PC-3 (cell line): ENCODE results near the gene NAGK. TPM values are rescaled to one million over a fixed set of nuclear protein-coding genes. Genes with fewer than 3 reads are reported as not detected.
A peak's percentile ranks its signal among the peaks of the same experiment; 100 is the strongest.

Source experiments
- ATAC-seq: fragments of 200-7000 bp; cut with Tn5 transposase; 2 replicates; pipeline ENCODE4 v1.9.1; 2020; ENCODE audit warnings: mild to moderate bottlenecking, moderate library complexity
- BruUV-seq: library from RNA; stranded (reverse); fragments of 400-500 nt; replicated peaks from 2 replicates; lab custom pipeline; 2021; lab: Mats Ljungman, UMichigan
- CTCF ChIA-PET: fragments of 300-600 bp; sonication (Branson Sonifier 250); formaldehyde crosslinking; loops from one replicate; lab custom pipeline; 2022; ENCODE audit warnings: antibody characterized with exemption; lab: Charles Lee
- POLR2A ChIA-PET: fragments of 300-600 bp; sonication (Branson Sonifier 250); formaldehyde crosslinking; loops from one replicate; lab custom pipeline; 2022; ENCODE audit warnings: antibody characterized with exemption; ENCODE audit not compliant: unreplicated experiment; lab: Charles Lee
- DNase-seq: peaks from one replicate; pipeline ENCODE4 v3.0.0-alpha.2; 2015
- H2AFZ ChIP-seq: fragments of 300-600 bp; sonication (generic); 2 replicates; pipeline ENCODE4 v1.6.0; 2016; ENCODE audit warnings: antibody characterized with exemption, low read length
- H3F3A ChIP-seq: fragments of 300-600 bp; sonication (generic); one replicate; pipeline ENCODE4 v1.6.0; 2017; ENCODE audit warnings: antibody characterized with exemption, low read length, control low read depth, mild to moderate bottlenecking; ENCODE audit not compliant: unreplicated experiment
- H3K27ac ChIP-seq: fragments of 300-600 bp; sonication (generic); 2 replicates; pipeline ENCODE4 v1.5.1; 2016; ENCODE audit warnings: mild to moderate bottlenecking, low read length
- H3K27me3 ChIP-seq: fragments of 300-600 bp; sonication (generic); 2 replicates; pipeline ENCODE4 v1.6.1; 2016; ENCODE audit warnings: low read length, mixed read lengths
- H3K36me3 ChIP-seq: fragments of 300-600 bp; sonication (generic); 2 replicates; pipeline ENCODE4 v1.6.1; 2016; ENCODE audit warnings: low read depth, mixed run types, low read length, mixed read lengths
- H3K4me1 ChIP-seq: fragments of 300-600 bp; sonication (generic); 2 replicates; pipeline ENCODE4 v1.5.1; 2016; ENCODE audit warnings: low read length; ENCODE audit not compliant: insufficient read depth
- H3K4me2 ChIP-seq: fragments of 300-600 bp; sonication (generic); 2 replicates; pipeline ENCODE4 v1.6.0; 2016; ENCODE audit warnings: low read length
- H3K4me3 ChIP-seq: fragments of 300-600 bp; sonication (generic); 2 replicates; pipeline ENCODE4 v1.5.1; 2016; ENCODE audit warnings: mild to moderate bottlenecking, low read length, mixed read lengths
- H3K79me2 ChIP-seq: fragments of 300-600 bp; sonication (generic); 2 replicates; pipeline ENCODE4 v1.6.1; 2017; ENCODE audit warnings: low read length, mixed read lengths
- H3K9ac ChIP-seq: fragments of 300-600 bp; sonication (generic); 2 replicates; pipeline ENCODE4 v1.6.0; 2016; ENCODE audit warnings: mild to moderate bottlenecking, low read length
- H3K9me2 ChIP-seq: fragments of 300-600 bp; sonication (generic); replicated peaks from 2 replicates; pipeline ENCODE4 v1.6.1; 2016; ENCODE audit warnings: mixed run types, low read length, mixed read lengths
- H3K9me3 ChIP-seq: fragments of 300-600 bp; sonication (generic); 2 replicates; pipeline ENCODE4 v1.6.1; 2016; ENCODE audit warnings: low read length, mixed read lengths
- H4K20me1 ChIP-seq: fragments of 300-600 bp; sonication (generic); 2 replicates; pipeline ENCODE4 v1.6.1; 2016; ENCODE audit warnings: low read length, mixed read lengths
- CTCF ChIP-seq: fragments of 300-600 bp; sonication (generic); conservative IDR thresholded peaks from 2 replicates; pipeline ENCODE4 v1.5.1; 2017; ENCODE audit warnings: antibody characterized with exemption, low read depth, mild to moderate bottlenecking, low read length
- EZH2 ChIP-seq: fragments of 300-600 bp; sonication (generic); IDR thresholded peaks from one replicate; pipeline ENCODE4 v1.6.1; 2017; ENCODE audit warnings: antibody characterized with exemption, mild to moderate bottlenecking, low read length; ENCODE audit not compliant: unreplicated experiment
- EZH2phosphoT487 ChIP-seq: fragments of 300-600 bp; sonication (generic); IDR thresholded peaks from 2 replicates; pipeline ENCODE4 v1.6.1; 2018; ENCODE audit warnings: mild to moderate bottlenecking, antibody characterized with exemption, low read length, borderline replicate concordance
- intact Hi-C: fragments of 100-400 bp; cut with micrococcal nuclease; formaldehyde crosslinking; loops from 2 replicates; pipeline ENCODE4 v1.9.0; 2023
- total RNA-seq: library from RNA; depleted of rRNA; stranded (reverse); fragments of >200 nt; gene quantifications from 2 replicates; pipeline ENCODE4 v1.2.3, GENCODE V29; 2014

Gene NAGK
- total RNA-seq, 1 experiment from 2014 or later = 70.5 TPM

- Histone ChIP-seq H3K4me3 (no peak overlapping the region), H4K20me1 (no peaks in the 10 kb centered on the region), H3F3A (no peaks in the 10 kb centered on the region), H3K9ac (no peak overlapping the region), H3K9me2 (no peaks in the 10 kb centered on the region), H3K4me2 (no peak overlapping the region), H3K27me3 (no peaks in the 10 kb centered on the region), H3K4me1 (no peaks in the 10 kb centered on the region), H3K36me3 (peaks cover 2% of the 10 kb centered on the region; the same call in 1 of the 2 replicates), H3K9me3 (no peaks in the 10 kb centered on the region), H3K79me2 (no peaks in the 10 kb centered on the region), H3K27ac (no peak overlapping the region), H2AFZ (no peak overlapping the region)
- ATAC-seq (no peak), DNase-seq (no peak)
- TSS peak; percentile 8 for BruUV-seq
- ChIA-PET CTCF (no interaction called here), POLR2A (no interaction called here)
- TF ChIP-seq EZH2phosphoT487 (no peak), CTCF (no peak), EZH2 (no peak)
- intact Hi-C loops = no loop called here
These were observed 39.6 kb downstream of the NAGK start for GRCh38 chr2:71108091-71108490.

- H4K20me1 ChIP-seq = no peaks in the 10 kb centered on the region
- no peaks in the 10 kb centered on the region for H3F3A ChIP-seq
- POLR2A ChIA-PET = no interaction called here
- ATAC-seq (no peak), DNase-seq (no peak)
- no peaks in the 10 kb centered on the region for H3K4me1 ChIP-seq
- H3K4me2 ChIP-seq = no peak overlapping the region
- no peak overlapping the region for H3K27ac ChIP-seq
- H2AFZ ChIP-seq = no peak overlapping the region
- intact Hi-C loops = no loop called here
- H3K79me2 ChIP-seq = no peaks in the 10 kb centered on the region
- no peaks in the 10 kb centered on the region for H3K9me2 ChIP-seq
- CTCF ChIA-PET = no interaction called here
- H3K27me3 ChIP-seq = no peaks in the 10 kb centered on the region
- no peak overlapping the region for H3K9ac ChIP-seq
- BruUV-seq = no TSS peak
- H3K9me3 ChIP-seq = no peaks in the 10 kb centered on the region
- no peak for TF ChIP-seq CTCF
- TF ChIP-seq EZH2phosphoT487 = no peak
- no peak for TF ChIP-seq EZH2
- H3K4me3 ChIP-seq = no peak overlapping the region
- peaks cover 2% of the 10 kb centered on the region; the same call in 1 of the 2 replicates for H3K36me3 ChIP-seq
These were observed 45.4 kb downstream of the NAGK start for GRCh38 chr2:71113843-71114242.

GRCh38 chr2:71117063-71117462 is 48.6 kb downstream of the NAGK start:
- no peaks in the 10 kb centered on the region for H3K9me3 ChIP-seq
- CTCF ChIA-PET = no interaction called here
- H3K4me3 ChIP-seq = no peak overlapping the region
- no peaks in the 10 kb centered on the region for H3K4me1 ChIP-seq
- no peak overlapping the region for H2AFZ ChIP-seq
- H3K36me3 ChIP-seq = no peaks in the 10 kb centered on the region
- POLR2A ChIA-PET = no interaction called here
- DNase-seq (no peak), ATAC-seq (no peak)
- H4K20me1 ChIP-seq = no peaks in the 10 kb centered on the region
- H3K9ac ChIP-seq = no peak overlapping the region
- TF ChIP-seq CTCF (no peak), EZH2 (no peak), EZH2phosphoT487 (no peak)
- BruUV-seq = no TSS peak
- H3K79me2 ChIP-seq = no peaks in the 10 kb centered on the region
- intact Hi-C loops = no loop called here
- no peaks in the 10 kb centered on the region for H3F3A ChIP-seq
- H3K27me3 ChIP-seq = no peaks in the 10 kb centered on the region
- H3K9me2 ChIP-seq = no peaks in the 10 kb centered on the region
- no peak overlapping the region for H3K27ac ChIP-seq
- H3K4me2 ChIP-seq = no peak overlapping the region
